ENCODE data around the gene MT1H.

GRCh38 chr16:56710181-56710737, 40.6 kb downstream of the MT1H start:
- TF ChIP-seq CTCF (IDR thresholded peaks at IDR 0.05; ENCODE audit: low read length) (no peak), EZH2 (optimal IDR thresholded peaks at IDR 0.05; ENCODE audit: low read depth, low read length) (no peak)
